Endothelial cell of umbilical vein (primary cell): Measurements from ENCODE around the gene DPF3.

Source experiments
- CTCF ChIP-seq, 2 donors: IDR thresholded peaks; 1 replicate in 1 of 2; 2 replicates in 1 of 2; pipeline ENCODE4 v1.5.1; 2011; ENCODE audit warnings: low read length in 2 of 2, mild to moderate bottlenecking in 2 of 2, moderate library complexity in 2 of 2, control low read depth in 1 of 2, inconsistent platforms in 1 of 2, low read depth in 1 of 2; ENCODE audit not compliant: insufficient read depth in 1 of 2; ENCODE audit errors: extremely low read depth in 1 of 2
- EZH2 ChIP-seq: IDR thresholded peaks from 2 replicates; pipeline ENCODE4 v1.6.1; 2012; ENCODE audit warnings: borderline replicate concordance, low read depth, mild to moderate bottlenecking, moderate library complexity, low read length, inconsistent platforms; ENCODE audit not compliant: severe bottlenecking
- FOS ChIP-seq: IDR thresholded peaks from 2 replicates; pipeline ENCODE4 v1.6.1; 2011; ENCODE audit warnings: mild to moderate bottlenecking, low read length, moderate library complexity, borderline replicate concordance; ENCODE audit not compliant: insufficient read depth
- GATA2 ChIP-seq: IDR thresholded peaks from 2 replicates; pipeline ENCODE4 v1.7.0; 2011; ENCODE audit warnings: low read depth, mild to moderate bottlenecking, moderate library complexity, mixed read lengths, low read length; ENCODE audit not compliant: insufficient read length, insufficient read depth
- JUN ChIP-seq: IDR thresholded peaks from 2 replicates; pipeline ENCODE4 v1.6.1; 2011; ENCODE audit warnings: borderline replicate concordance, low read depth; ENCODE audit not compliant: insufficient read length, insufficient read depth
- MYC ChIP-seq: IDR thresholded peaks from one replicate; pipeline ENCODE4 v1.6.1; 2011; ENCODE audit warnings: mild to moderate bottlenecking, low read depth, low read length
- POLR2A ChIP-seq: IDR thresholded peaks from 2 replicates; pipeline ENCODE4 v1.6.1; 2012; ENCODE audit warnings: low read depth, mild to moderate bottlenecking, control low read depth, low read length
- POLR2AphosphoS5 ChIP-seq: IDR thresholded peaks from 2 replicates; pipeline ENCODE4 v1.6.1; 2012; ENCODE audit warnings: low read depth, mild to moderate bottlenecking, control low read depth, low read length, moderate library complexity; ENCODE audit not compliant: insufficient read depth
- TF ChIP-seq, protein P1 (sequence below): IDR thresholded peaks from 2 replicates; pipeline ENCODE4 v1.6.1; 2011; ENCODE audit not compliant: insufficient read depth, insufficient read length

- no peak for TF ChIP-seq POLR2AphosphoS5
- TF ChIP-seq CTCF (IDR thresholded peaks at IDR 0.05; ENCODE audit: extremely low read depth in 1 of 2, insufficient read depth in 1 of 2, low read depth in 1 of 2, low read length in 2 of 2): no peak
- no peak for TF ChIP-seq POLR2A
- no peak for TF ChIP-seq EZH2
- TF ChIP-seq, protein P1, sequence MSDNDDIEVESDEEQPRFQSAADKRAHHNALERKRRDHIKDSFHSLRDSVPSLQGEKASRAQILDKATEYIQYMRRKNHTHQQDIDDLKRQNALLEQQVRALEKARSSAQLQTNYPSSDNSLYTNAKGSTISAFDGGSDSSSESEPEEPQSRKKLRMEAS: peak; percentile 12
- no peak for TF ChIP-seq MYC
- no peak for TF ChIP-seq JUN
- TF ChIP-seq FOS: no peak
- TF ChIP-seq GATA2: no peak
Observed at GRCh38 chr14:72925815-72926291, 32.0 kb upstream of the DPF3 start.
